HG03103 (cell line): ENCODE data around the gene RGS12.

Experiments used
- ATAC-seq: cut with Tn5 transposase; IDR thresholded peaks from one replicate; pipeline ENCODE4 v1.9.1; 2021; ENCODE audit warnings: low read depth; ENCODE audit not compliant: unreplicated experiment

RGS12 gene, protein sequence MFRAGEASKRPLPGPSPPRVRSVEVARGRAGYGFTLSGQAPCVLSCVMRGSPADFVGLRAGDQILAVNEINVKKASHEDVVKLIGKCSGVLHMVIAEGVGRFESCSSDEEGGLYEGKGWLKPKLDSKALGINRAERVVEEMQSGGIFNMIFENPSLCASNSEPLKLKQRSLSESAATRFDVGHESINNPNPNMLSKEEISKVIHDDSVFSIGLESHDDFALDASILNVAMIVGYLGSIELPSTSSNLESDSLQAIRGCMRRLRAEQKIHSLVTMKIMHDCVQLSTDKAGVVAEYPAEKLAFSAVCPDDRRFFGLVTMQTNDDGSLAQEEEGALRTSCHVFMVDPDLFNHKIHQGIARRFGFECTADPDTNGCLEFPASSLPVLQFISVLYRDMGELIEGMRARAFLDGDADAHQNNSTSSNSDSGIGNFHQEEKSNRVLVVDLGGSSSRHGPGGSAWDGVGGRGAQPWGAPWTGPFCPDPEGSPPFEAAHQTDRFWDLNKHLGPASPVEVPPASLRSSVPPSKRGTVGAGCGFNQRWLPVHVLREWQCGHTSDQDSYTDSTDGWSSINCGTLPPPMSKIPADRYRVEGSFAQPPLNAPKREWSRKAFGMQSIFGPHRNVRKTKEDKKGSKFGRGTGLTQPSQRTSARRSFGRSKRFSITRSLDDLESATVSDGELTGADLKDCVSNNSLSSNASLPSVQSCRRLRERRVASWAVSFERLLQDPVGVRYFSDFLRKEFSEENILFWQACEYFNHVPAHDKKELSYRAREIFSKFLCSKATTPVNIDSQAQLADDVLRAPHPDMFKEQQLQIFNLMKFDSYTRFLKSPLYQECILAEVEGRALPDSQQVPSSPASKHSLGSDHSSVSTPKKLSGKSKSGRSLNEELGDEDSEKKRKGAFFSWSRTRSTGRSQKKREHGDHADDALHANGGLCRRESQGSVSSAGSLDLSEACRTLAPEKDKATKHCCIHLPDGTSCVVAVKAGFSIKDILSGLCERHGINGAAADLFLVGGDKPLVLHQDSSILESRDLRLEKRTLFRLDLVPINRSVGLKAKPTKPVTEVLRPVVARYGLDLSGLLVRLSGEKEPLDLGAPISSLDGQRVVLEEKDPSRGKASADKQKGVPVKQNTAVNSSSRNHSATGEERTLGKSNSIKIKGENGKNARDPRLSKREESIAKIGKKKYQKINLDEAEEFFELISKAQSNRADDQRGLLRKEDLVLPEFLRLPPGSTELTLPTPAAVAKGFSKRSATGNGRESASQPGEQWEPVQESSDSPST (N-terminal part only)

GRCh38 chr4:3292571-3293400, at the start of gene RGS12:
Gene RGS12 (plus strand): TSS chr4:3293021. CDS start chr4:3316171, 23,150 bp downstream.
- peak; percentile 72 for ATAC-seq

- ATAC-seq: no peak
These were observed 49.6 kb upstream of the RGS12 start for GRCh38 chr4:3243136-3243780.

GRCh38 chr4:3244002-3244401, 48.8 kb upstream of the RGS12 start:
- ATAC-seq: no peak

DNA sequence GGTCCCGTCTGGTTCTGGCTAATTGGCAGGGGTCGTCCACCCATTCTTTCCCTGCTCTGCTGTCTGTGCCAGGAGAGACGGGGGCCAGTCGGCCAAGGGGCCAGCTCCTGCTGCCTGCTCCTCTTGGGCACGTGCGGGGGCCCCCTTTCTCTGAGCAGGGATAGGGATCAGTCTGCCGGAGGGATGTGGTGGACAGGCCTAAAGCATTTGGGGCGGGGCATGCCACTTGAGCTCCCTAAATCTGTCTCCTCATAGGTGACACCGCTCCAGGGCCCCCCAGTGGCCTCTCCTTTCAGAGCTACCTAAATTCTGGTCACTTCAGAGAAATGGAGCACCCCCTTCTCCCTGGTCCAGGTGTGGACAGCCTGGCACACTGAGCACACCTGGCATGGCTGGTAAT, 48.1 kb upstream of the RGS12 start:
- ATAC-seq: no peak

- ATAC-seq: no peak
These were observed 47.1 kb upstream of the RGS12 start for GRCh38 chr4:3245676-3246075.

- ATAC-seq: no peak
These were observed 46.1 kb upstream of the RGS12 start for GRCh38 chr4:3246458-3247398.

DNA sequence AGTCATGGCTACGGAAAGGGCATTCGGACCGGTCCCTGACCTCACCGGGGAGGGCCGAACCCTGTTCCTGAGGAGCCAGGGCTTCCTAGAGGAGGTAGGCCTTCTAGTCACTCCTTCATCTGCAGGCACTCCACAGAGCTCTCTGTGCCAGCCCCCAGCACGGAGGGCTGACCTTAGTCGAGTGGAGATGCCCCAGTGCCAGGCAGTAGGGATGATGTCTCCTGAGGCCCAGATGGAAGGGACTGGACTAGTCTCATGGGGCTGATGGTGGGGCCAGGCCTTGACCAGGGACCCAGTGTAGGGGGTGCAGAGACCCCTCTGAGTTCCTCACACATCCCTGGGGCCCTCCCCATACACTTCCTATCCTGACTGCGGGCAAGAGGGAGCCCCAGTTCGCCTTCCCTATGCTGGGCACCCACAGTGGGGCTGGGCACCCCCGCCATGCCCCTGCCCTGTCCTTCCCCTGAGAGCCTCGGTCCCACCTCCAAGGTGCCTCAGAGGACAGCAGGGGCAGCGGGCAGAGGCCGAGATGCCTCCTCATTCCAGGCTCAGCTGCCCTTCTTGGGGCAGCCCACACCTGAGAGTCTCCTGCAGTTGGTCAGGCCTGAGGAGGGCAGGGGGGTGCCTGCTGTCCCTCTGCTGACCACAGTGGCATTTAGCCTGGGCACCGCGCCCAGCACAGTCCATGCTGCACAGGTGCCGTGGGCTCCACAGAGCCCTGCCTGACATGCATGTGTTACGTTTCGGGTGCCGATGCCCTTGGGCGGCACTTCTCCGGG, 45.2 kb upstream of the RGS12 start:
- ATAC-seq: no peak

GRCh38 chr4:3248178-3248480, 44.7 kb upstream of the RGS12 start:
- ATAC-seq: no peak

GRCh38 chr4:3248811-3249661, 43.8 kb upstream of the RGS12 start, which contains the start of gene MSANTD1:
Gene MSANTD1 (plus strand): TSS chr4:3249159. CDS start chr4:3249223, 64 bp downstream.
- no peak for ATAC-seq

DNA sequence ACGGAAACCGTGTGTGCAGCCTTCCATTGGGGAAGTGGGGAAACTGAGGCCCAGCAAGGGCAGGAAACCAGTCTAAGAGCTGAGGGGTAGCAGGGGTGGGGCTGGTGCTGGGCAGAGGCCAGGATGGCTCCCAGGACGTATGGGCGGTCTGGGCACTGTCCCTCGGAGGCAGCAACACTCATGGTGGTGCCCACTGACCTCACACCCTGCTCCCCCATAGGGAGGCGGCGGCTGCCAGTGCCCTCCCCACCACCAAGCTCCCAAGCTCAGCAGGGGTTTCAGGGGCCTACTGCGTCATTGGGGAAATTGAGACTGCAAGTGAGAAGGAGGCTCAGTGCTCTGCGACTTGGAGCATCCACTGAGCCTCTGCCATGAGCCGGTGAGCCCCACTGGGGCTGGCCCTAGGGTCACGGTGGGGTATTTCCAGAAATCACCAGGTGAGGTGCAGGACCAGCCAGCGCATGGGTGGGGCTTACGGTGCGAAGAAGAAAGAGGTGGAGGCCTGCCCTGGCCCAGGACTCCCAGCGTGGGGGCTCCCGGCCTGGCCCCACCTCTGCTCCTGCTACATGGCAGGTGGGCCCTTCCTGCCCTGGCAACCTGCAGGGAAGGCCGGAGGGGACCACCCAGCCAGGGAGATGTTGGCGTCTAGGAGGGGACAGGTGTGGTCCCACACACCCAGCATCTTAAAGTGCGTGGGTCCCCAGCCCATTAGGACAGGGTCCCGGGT, 42.9 kb upstream of the RGS12 start:
- ATAC-seq: no peak

- ATAC-seq: no peak
These were observed 42.3 kb upstream of the RGS12 start for GRCh38 chr4:3250438-3250955.

- no peak for ATAC-seq
These were observed 41.7 kb upstream of the RGS12 start for GRCh38 chr4:3250956-3251690.

GRCh38 chr4:3251691-3252479, 40.9 kb upstream of the RGS12 start:
- no peak for ATAC-seq

- no peak for ATAC-seq
These were observed 40.4 kb upstream of the RGS12 start for GRCh38 chr4:3252480-3252828.
